ENCODE data around the gene TRIM46. TPM values are rescaled to one million over a fixed set of nuclear protein-coding genes. Genes with fewer than 3 reads are reported as not detected.

TRIM46 gene
- total RNA-seq, 1 experiment from 2014 or later = 4.1 TPM

- no peak overlapping the region for H3K4me2 ChIP-seq (ENCODE audit: low read length)
- peaks cover 20% of the 10 kb centered on the region for H3K79me2 ChIP-seq (ENCODE audit: low read length)
- TF ChIP-seq EZH2phosphoT487 (IDR thresholded peaks at IDR 0.05; ENCODE audit: borderline replicate concordance, low read length) = no peak
- no peak for TF ChIP-seq EZH2 (IDR thresholded peaks at IDR 0.05; ENCODE audit: low read length, unreplicated experiment)
- TF ChIP-seq CTCF (conservative IDR thresholded peaks at IDR 0.05; ENCODE audit: low read depth, low read length) = no peak
- intact Hi-C loops (cut with micrococcal nuclease) = loop anchor here (1.0 to 5.0 kb wide), 3 partner anchors 17 to 416 kb away; no protein-coding TSS in a partner anchor
- no peak overlapping the region for H3K27ac ChIP-seq (ENCODE audit: low read length)
- POLR2A ChIA-PET (ENCODE audit: unreplicated experiment) = interaction anchor here (0.6 kb wide), 1 partner anchor 33 kb away, joined by 3 read pairs; no protein-coding TSS in a partner anchor
- DNase-seq (peak; percentile 27), ATAC-seq (no peak)
- no TSS peak for BruUV-seq (replicated peaks)
- H3K4me1 ChIP-seq (ENCODE audit: insufficient read depth, low read length) = peaks cover 29% of the 10 kb centered on the region
- H2AFZ ChIP-seq (ENCODE audit: low read length) = no peak overlapping the region
- peaks cover 4% of the 10 kb centered on the region for H3F3A ChIP-seq (ENCODE audit: low read length, unreplicated experiment)
- H3K4me3 ChIP-seq (ENCODE audit: low read length) = no peak overlapping the region
- H3K9me3 ChIP-seq (ENCODE audit: low read length) = no peaks in the 10 kb centered on the region
- no peaks in the 10 kb centered on the region; the same call in 1 of the 2 replicates for H3K36me3 ChIP-seq (ENCODE audit: low read depth, low read length)
- no peaks in the 10 kb centered on the region for H3K9me2 ChIP-seq (replicated peaks; ENCODE audit: low read length)
- H4K20me1 ChIP-seq (ENCODE audit: low read length) = no peaks in the 10 kb centered on the region
- no peak overlapping the region for H3K9ac ChIP-seq (ENCODE audit: low read length)
- CTCF ChIA-PET = interaction anchor here (1.2 kb wide), 1 partner anchor 17 kb away, joined by 8 read pairs; no protein-coding TSS in a partner anchor
- H3K27me3 ChIP-seq (ENCODE audit: low read length) = no peaks in the 10 kb centered on the region
These were observed 2.3 kb downstream of the TRIM46 start for GRCh38 chr1:155175927-155176371.

GRCh38 chr1:155176544-155177071 lies 3.0 kb downstream of the TRIM46 start:
- DNase-seq = peak; percentile 92
- POLR2A ChIA-PET (ENCODE audit: unreplicated experiment) = interaction anchor here (0.6 kb wide), 1 partner anchor 33 kb away, joined by 3 read pairs; no protein-coding TSS in a partner anchor
- intact Hi-C loops (cut with micrococcal nuclease) = loop anchor here (1.0 to 5.0 kb wide), 3 partner anchors 16 to 416 kb away; no protein-coding TSS in a partner anchor

More at GRCh38 chr1:155176544-155177071, 3.0 kb downstream of the TRIM46 start:
- Histone ChIP-seq H3K27ac (ENCODE audit: low read length) (peak overlapping the region; percentile 43), H3K36me3 (ENCODE audit: low read depth, low read length) (no peaks in the 10 kb centered on the region; the same call in 1 of the 2 replicates), H3K4me1 (ENCODE audit: insufficient read depth, low read length) (peaks cover 29% of the 10 kb centered on the region), H3F3A (ENCODE audit: low read length, unreplicated experiment) (peaks cover 4% of the 10 kb centered on the region), H3K27me3 (ENCODE audit: low read length) (no peaks in the 10 kb centered on the region), H3K9ac (ENCODE audit: low read length) (0 out of 2 replicates have a peak overlapping the region, but pooled peaks have one; percentile 18), H3K79me2 (ENCODE audit: low read length) (peaks cover 15% of the 10 kb centered on the region), H3K4me3 (ENCODE audit: low read length) (no peak overlapping the region), H3K9me3 (ENCODE audit: low read length) (no peaks in the 10 kb centered on the region), H3K9me2 (replicated peaks; ENCODE audit: low read length) (no peaks in the 10 kb centered on the region), H2AFZ (ENCODE audit: low read length) (no peak overlapping the region), H4K20me1 (ENCODE audit: low read length) (no peaks in the 10 kb centered on the region), H3K4me2 (ENCODE audit: low read length) (peak overlapping the region; percentile 39)
- ATAC-seq = peak; percentile 56
- no peak for TF ChIP-seq EZH2phosphoT487 (IDR thresholded peaks at IDR 0.05; ENCODE audit: borderline replicate concordance, low read length)
- TF ChIP-seq CTCF (conservative IDR thresholded peaks at IDR 0.05; ENCODE audit: low read depth, low read length) = peak; percentile 95
- no peak for TF ChIP-seq EZH2 (IDR thresholded peaks at IDR 0.05; ENCODE audit: low read length, unreplicated experiment)
- CTCF ChIA-PET = interaction anchor here (1.2 kb wide), 1 partner anchor 16 kb away, joined by 8 read pairs; no protein-coding TSS in a partner anchor
- no TSS peak for BruUV-seq (replicated peaks)

Data from PC-3 (cell line).